ENCODE measurements around the gene KDM1B.
"Not testable (repeated sequence)": the region's sequence is repeated elsewhere in the genome, so short reads cannot be mapped to it uniquely, and the experiment has no call there.

The KDM1B gene

DNA sequence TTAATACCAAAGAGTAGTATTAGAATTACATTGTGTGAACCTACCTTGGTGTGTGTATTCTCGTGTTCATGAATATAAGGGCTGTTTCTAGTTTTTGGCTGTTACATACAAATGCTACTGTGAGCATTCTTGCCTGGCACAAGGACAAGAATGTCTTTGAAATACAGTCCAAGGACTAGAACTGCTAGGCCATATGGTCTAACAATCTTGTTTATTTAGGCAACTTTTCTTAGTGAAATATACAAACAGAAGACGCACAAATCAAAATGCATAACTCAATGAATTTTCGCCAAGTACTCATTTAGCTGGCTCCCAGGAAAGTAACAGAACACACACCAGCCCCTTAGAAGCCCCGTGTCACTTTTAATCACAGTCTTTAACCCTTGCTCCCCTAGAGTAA lies 28.5 kb downstream of the KDM1B start:
- DNase-seq (ENCODE audit: extremely low spot score, insufficient read length, low read depth) (no peak), FAIRE-seq (no peak)

DNA sequence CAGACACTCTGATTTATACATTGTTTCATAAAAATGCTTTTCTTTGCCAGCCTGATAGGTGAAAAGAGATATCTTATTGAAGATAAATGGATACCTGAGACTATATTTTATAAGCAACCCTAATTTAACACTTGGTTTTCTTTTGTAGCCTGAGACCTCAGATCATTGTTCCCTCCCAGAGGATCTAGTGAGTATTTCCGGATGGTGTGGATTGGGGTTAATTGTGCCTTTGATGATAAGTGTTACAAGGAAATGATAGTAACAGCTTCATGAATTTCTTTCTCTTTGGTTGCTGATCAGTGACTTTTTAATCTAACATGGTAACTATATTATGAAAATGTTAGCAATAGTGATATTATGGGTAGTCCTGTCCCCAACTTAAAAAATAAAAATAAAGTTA lies 30.4 kb downstream of the KDM1B start:
- DNase-seq (ENCODE audit: extremely low spot score, insufficient read length, low read depth) (no peak), FAIRE-seq (no peak)

DNA sequence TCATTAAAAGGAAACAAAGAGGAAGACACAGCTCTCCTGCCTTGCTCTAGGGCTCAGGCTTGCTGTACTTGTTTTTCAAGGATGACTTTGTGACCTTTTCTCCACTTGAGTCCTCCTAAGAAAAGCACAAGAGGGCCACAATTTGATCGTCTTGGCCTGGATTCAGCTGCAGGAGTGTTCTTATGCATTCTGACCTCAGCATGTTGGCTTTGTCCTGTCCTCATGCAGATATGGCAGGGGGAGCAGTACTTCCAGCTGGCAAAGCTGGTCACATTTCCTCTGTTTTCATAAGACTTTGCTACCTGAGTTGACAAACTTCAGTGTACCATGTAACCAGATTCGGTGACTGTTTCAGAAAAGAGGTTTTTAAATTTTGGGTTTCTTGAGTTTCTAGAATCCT lies 30.8 kb downstream of the KDM1B start:
- FAIRE-seq (no peak), DNase-seq (ENCODE audit: extremely low spot score, insufficient read length, low read depth) (no peak)

DNA sequence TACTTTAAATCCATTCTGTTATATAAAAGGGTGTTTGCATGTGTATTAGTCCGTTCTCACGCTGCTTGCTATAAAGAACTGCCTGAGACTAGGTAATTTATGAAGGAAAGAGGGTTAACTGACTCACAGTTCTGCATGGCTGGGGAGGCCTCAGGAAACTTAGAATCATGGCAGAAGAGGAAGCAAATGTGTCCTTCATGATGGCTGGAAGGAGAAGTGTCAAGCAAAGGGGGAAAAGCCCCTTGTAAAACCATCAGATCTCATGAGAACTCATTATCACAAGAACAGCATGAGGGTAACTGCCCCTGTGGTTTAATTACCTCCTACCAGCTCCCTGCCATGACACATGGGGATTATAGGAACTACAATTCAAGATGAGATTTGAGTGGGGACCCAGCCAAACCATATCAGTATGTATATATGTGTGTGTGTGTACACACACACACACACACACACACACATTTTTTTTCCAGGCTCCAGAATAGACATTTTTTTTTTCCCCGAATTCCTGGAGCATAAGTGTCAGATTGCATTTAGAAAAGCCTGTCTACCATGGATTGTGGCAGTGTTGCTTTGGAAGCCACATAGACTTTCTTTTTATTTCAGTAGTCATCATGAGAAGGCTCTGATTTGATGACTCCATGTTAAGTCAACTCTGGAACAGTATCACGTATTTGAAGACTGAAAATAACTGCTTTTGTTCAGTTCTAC lies 31.5 kb downstream of the KDM1B start:
- no peak for DNase-seq (ENCODE audit: extremely low spot score, insufficient read length, low read depth)
- FAIRE-seq, result no peak

DNA sequence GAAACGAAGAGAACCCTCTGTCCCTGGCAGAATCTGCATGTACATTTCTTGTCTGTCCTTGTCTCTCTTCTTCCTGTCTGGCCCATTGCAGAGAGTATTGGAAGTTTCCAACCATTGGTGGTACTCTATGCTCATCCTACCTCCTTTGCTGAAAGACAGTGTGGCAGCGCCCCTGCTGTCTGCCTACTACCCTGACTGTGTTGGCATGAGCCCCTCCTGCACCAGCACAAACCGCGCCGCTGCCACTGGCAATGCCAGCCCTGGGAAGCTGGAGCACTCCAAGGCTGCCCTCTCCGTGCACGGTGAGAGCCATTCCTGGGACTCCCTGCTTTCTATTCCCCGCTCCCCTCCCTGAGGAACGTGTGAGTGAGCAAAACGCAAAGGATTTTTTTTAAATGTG lies 32.5 kb downstream of the KDM1B start:
- no peak for DNase-seq (ENCODE audit: extremely low spot score, insufficient read length, low read depth)
- no peak for FAIRE-seq

DNA sequence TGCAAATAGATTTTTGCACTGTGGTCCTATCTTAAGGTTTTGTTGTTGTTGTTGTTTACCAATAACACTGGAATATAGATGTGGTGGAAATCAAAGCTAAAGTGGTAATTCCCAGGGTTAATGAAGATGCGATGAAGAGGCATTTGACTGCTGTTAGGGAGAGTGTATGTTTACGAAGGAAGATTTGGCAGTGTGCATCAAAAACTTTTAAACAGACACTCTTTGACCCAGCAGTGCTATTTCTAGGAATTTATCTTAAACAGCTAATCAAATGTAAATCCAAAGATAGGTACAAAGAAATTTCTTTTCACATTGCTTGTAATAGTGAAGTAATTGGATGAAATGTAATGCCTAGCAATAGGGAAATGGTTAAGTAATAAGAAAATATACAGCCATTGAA lies 34.0 kb downstream of the KDM1B start:
- DNase-seq (ENCODE audit: extremely low spot score, insufficient read length, low read depth) (no peak), FAIRE-seq (no peak)

DNA sequence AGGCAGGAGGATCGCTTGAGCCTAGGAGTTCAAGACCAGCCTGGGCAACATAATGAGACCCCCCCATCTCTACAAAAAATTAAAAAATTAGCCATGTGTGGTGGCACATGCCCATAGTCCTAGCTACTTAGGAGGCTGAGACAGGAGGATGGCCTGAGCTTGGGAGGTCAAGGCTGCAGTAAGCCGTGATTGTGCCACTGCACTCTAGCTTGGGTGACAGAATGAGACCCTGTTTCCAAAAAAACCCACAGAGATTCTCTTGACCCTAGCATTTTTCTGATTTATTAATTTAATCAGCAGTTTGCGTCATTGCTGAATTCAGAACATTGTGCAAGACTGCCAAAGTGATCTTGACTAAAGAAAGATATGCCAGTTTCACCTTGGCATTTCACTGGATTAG lies 36.8 kb downstream of the KDM1B start:
- DNase-seq (ENCODE audit: extremely low spot score, insufficient read length, low read depth) (no peak), FAIRE-seq (no peak)

DNA sequence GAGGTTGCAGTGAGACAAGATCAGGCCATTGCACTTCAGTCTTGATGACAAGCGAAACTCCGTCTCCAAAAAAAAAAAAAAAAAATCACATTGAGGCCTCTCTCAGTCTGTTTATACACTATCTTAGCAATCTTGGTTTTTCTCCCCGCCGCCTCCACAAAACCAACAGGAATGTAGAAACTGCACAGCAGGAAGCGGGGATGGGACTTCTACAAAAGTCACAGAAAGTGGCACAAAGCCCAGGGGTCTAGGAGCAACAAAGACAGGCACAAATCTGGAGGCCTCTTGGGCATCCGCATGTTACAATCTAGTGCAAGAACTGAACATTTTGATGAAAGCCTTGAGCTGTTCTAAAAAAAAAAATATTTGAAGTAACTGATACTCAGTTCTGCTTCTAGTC lies 48.6 kb downstream of the KDM1B start:
- DNase-seq (ENCODE audit: extremely low spot score, insufficient read length, low read depth) (no peak), FAIRE-seq (no peak)

DNA sequence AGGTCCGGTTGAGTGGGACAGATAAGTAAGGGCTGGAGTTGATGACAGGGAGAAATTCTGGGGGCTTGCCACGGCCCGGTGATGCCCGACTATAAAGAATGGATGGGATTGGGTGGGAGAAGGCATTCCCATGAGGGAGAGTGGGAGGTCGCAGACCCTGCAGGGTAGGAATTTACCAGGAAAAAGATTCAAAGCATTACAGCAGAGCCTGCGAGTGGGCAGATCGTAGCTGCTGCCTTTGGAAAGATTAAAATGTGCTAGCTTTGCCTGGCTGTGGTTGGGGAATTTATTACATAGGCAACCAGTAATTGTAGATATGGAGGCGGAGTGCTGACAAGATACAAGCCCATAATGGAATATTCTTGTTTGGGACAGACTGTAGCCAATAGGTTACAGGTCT lies 49.5 kb downstream of the KDM1B start:
- FAIRE-seq (no peak), DNase-seq (ENCODE audit: extremely low spot score, insufficient read length, low read depth) (no peak)

DNA sequence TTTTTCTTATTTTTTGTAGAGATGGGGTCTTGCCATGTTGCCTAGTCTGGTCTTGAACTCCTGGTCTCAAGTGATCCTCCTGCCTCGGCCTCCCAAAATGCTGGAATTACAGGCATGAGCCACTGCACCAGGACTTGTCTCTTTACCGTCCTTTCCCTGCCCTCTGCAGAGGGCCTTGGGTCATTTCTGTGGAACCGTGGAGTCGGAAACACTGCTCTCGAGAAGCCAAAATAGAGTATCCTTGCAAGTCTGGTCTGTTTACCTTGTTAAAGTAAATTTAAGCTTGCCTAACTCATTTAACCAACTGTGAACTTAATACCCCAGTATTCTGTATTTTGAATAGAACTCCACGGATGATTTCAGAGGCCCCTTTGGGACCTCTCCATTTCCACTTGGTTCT lies 51.4 kb downstream of the KDM1B start:
- DNase-seq (ENCODE audit: extremely low spot score, insufficient read length, low read depth), result no peak
- no peak for FAIRE-seq

DNA sequence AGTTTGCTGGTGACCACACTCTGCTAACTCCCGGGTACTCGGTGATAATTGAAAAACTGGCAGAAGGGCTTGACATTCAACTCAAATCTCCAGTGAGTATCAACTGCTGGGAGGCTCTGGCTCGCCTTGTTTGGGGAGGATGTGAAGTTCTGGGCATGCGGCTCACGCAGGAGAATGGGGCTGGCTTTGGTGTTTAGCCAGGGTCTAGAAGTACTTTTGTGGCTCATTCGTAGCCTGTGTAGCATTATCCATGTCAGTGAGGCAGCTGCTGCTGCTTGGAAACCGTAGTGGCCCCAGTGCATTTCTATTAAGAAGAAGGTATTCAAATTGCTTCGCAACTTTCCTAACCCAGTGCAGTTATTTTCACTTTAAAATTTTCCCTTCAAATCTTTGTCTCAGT lies 52.2 kb downstream of the KDM1B start:
- DNase-seq (ENCODE audit: extremely low spot score, insufficient read length, low read depth), result no peak
- FAIRE-seq, result no peak

DNA sequence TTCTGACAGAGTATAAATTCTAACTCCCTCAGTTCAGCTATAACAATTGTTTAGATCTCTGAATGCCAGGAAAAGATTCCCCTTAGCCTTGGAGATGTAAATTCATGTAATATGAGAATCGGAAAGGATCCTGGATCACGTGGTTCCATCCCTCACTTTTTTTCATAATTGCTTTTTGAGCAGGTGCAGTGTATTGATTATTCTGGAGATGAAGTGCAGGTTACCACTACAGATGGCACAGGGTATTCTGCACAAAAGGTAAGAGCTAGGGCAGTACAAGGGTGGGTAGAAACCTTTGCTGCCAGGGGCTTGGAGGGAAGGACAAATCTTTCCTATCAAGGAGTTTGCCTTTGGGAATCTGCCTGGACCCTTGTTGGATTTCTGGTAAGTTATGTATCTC lies 52.7 kb downstream of the KDM1B start:
- no peak for DNase-seq (ENCODE audit: extremely low spot score, insufficient read length, low read depth)
- FAIRE-seq, result no peak

DNA sequence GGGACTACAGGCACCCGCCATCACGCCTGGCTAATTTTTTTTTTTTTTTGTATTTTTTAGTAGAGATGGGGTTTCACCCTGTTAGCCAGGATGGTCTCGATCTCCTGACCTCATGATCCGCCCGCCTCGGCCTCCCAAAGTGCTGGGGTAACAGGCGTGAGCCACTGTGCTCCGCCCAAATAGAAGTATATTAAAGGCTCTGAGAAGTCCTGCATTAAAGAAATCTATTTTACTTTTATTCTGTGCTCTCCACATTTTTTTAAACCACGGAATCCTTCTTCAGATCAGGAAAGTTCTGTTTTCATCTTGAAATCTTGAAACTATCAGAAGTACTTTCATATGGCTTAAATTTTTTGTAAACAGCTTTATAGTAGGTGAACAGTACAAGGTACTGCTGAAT lies 53.6 kb downstream of the KDM1B start:
- not testable (repeated sequence) for DNase-seq (ENCODE audit: extremely low spot score, insufficient read length, low read depth); FAIRE-seq

DNA sequence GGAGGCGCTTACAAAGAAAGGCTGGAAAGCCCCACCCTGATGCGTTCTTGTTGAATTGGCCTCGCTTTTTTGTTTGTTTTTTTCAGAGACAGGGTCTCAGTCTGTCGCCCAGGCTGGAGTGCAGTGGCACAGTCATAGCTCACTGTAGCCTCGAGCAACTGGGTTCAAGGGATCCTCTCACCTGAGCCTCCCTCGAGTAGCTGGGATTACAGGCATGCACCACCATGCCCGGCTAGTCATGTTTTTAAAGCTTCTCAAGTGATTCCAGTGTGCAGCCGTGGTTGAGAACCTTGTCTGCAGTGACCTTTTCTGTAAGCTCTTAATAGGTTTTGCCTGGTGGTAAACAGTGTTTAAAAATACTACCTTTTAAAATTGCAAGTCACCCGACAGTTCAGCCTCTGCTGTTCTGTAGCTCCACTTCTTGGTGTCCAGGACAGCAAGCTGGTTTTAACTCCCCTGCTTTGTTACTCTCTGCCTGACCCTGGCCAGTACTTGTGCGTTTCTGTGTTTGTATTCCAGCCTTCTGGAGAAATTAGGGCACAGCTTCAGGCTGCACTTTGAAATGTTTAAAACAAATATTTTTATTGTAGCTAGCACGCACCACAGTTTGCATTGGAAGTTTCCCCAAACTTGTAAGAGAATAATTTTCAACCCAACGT lies 54.4 kb downstream of the KDM1B start:
- no peak for FAIRE-seq
- no peak for DNase-seq (ENCODE audit: extremely low spot score, insufficient read length, low read depth)

DNA sequence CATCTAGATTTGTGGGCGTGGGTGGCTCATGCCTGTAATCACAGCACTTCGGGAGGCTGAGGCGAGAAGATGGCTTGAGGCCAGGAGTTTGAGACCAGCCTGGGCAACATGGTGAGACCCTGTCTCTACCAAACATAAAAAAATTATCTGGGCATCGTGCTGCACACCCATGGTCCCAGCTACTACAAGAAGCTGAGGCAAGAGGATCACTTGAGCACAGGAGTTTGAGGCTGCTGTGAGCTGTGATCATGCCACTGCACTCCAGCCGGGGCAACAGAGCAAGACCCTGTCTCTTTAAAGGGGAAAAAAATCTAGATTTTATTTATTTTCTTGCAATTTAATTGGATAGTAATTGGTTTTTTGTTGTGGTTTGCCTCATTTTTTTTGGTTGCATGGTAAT lies 55.5 kb downstream of the KDM1B start:
- DNase-seq (ENCODE audit: extremely low spot score, insufficient read length, low read depth), result no peak

DNA sequence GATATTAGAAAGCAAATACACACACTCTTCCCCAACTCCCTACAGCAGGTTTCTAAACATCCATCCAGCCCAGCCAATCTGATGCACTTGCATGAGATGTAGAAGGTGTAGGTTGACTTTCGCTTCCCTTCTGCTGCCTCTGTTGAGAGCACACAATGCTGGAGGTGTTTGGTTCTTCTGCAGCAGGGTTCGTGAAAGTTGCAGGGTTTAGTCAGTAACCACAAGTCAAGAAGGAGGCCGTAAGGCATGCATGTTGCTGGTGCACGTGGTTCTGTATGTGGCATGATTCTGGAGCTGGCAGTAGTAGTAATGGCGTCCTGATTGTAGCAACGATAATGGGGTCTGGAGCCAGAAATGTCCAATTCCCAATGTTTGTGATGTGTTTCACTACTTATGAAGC lies 56.1 kb downstream of the KDM1B start:
- peak; percentile 36 for DNase-seq (ENCODE audit: extremely low spot score, insufficient read length, low read depth)

More for the DNA sequence above, 55.5 kb downstream of the KDM1B start:
- no peak for FAIRE-seq

DNA sequence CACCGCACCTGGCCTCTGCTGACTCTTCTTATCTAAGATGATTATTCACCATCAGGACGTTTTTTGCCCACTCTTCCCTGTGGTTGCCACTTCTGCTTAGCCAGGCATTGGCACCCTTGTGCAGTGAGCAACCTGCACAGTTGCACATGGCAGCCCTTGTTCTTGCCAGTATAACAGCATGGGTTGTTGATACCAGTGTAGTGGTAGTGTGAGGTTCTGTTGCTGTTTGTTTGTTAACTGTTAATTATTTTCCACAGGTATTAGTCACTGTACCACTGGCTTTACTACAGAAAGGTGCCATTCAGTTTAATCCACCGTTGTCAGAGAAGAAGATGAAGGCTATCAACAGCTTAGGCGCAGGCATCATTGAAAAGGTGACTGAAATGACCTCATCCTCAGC lies 57.0 kb downstream of the KDM1B start:
- no peak for FAIRE-seq

More for the DNA sequence above, 56.1 kb downstream of the KDM1B start:
- FAIRE-seq, result peak; percentile 95

DNA sequence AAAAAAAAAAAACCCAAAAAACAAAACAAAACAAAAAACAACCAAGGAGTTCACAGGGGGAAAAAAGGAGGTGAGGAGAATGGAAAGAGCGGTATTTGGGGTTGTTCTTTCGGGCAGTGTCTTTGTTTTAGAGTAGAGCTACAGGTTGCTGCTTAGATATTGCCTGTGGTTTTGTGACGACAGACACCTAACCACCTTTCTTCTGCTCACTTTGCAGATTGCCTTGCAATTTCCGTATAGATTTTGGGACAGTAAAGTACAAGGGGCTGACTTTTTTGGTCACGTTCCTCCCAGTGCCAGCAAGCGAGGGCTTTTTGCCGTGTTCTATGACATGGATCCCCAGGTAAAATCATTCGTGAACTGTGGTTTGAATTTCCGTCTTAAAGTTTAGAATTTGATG lies 58.2 kb downstream of the KDM1B start:
- FAIRE-seq, result no peak
- no peak for DNase-seq (ENCODE audit: extremely low spot score, insufficient read length, low read depth)

More for the DNA sequence above, 57.0 kb downstream of the KDM1B start:
- DNase-seq (ENCODE audit: extremely low spot score, insufficient read length, low read depth), result no peak

DNA sequence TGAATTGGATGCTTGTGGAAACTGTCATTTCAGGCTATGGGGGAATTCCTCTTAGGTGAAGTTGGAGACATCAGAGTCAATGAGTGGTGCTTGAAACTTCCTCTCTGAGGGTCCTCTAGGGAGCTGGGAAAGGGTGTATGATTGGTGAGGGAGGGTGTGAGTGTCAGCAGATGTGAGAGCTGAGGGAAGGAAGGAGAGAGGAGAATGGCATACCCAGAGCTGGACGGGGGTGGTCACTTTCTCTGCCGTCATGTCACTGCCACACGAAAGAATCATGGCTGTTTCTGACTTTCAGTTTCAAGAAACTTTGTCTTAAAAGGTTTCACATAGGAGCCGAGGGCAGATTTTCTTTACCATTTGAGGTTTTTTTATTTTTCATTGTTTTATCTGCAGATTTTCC lies 58.8 kb downstream of the KDM1B start:
- FAIRE-seq (peak; percentile 62), DNase-seq (ENCODE audit: extremely low spot score, insufficient read length, low read depth) (no peak)

DNA sequence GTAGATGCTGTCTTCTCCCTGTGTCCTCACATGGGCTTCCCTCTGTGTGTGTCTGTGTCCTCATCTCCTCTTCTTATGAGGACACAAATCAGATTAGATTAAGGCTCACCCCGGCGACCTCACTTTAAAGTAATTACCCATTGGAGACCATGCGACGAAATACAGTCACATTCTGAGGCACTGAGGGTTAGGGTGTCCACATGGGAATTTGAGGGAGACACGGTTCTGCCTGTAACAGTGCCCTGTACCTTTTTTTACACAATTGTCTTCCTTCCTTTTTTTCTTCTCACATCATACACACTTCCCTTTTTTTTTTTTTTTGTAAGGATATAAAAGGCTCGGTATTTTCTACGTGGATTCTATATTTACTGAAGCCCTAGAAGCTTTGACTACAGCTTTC lies 60.2 kb downstream of the KDM1B start:
- DNase-seq (ENCODE audit: extremely low spot score, insufficient read length, low read depth), result no peak
- FAIRE-seq, result peak; percentile 9

DNA sequence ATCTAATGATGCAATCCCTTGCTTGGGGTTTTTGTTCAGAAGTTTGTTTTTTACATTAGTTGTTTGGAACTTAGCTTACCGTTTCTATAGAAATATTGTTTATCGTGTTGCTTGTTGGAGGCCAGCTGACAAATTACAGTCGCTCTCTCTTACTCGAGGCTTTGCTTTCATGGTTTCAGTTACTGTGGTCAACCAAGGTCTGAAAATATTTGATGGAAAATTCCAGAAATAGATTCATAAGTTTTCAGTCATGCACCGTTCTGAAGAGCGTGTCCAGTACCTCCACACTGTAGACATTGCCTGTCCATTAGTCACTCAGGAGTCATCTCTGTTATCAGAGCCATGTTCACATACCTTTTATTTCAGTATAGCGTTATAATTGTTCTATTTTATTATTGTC lies 61.2 kb downstream of the KDM1B start:
- no peak for DNase-seq (ENCODE audit: extremely low spot score, insufficient read length, low read depth)
- no peak for FAIRE-seq

DNA sequence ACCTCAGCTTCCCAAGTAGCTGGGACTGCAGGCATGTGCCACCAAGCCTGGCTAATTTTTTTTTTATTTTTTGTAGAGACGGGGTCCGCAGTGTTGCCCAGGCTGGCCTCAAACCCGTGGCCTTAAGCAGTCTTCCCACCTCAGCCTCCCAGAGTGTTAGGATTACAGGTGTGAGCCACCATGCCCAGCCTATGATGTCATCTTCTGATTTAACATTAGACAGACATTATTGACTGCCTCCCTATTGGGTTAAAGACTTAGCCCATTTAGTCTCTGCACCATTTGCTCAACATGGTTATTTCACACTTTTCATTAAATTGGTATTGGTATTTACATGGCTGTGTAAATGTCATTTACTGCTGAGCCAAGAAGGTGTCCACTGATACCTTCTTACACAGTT lies 63.0 kb downstream of the KDM1B start:
- FAIRE-seq, result no peak
- DNase-seq (ENCODE audit: extremely low spot score, insufficient read length, low read depth), result no peak

Data from GM18507 (cell line).